Activated CD4-positive, alpha-beta T cell treated with anti-CD3 and anti-CD28 coated beads, Interleukin-2, amount 50 U/mL, for 16 hours (primary cell): ENCODE results near the gene LENG8.
"Not testable (repeated sequence)": the region's sequence is repeated elsewhere in the genome, so short reads cannot be mapped to it uniquely, and the experiment has no call there.

Experiments used
- DNase-seq: peaks from one replicate; pipeline ENCODE4 v3.0.0-alpha.2; 2020

Gene LENG8

GRCh38 chr19:54485851-54486250, 36.9 kb downstream of the LENG8 start:
- DNase-seq, result no peak

GRCh38 chr19:54489341-54489740, 40.3 kb downstream of the LENG8 start:
- no peak for DNase-seq

GRCh38 chr19:54489766-54490165, 40.8 kb downstream of the LENG8 start:
- no peak for DNase-seq

GRCh38 chr19:54492568-54492967, 43.6 kb downstream of the LENG8 start:
- no peak for DNase-seq

- not testable (repeated sequence) for DNase-seq
Measured at GRCh38 chr19:54493056-54493455, 44.1 kb downstream of the LENG8 start.

GRCh38 chr19:54493967-54494585, 45.1 kb downstream of the LENG8 start:
- DNase-seq, result no peak

- DNase-seq, result not testable (repeated sequence)
Measured at GRCh38 chr19:54495284-54495683, 46.3 kb downstream of the LENG8 start.

- peak; percentile 41 for DNase-seq
Measured at GRCh38 chr19:54497747-54498450, 48.9 kb downstream of the LENG8 start.

GRCh38 chr19:54498451-54498772, 49.4 kb downstream of the LENG8 start:
- not testable (repeated sequence) for DNase-seq

GRCh38 chr19:54502518-54503048, 53.6 kb downstream of the LENG8 start, which contains the start of gene LAIR2:
Gene LAIR2 (plus strand): TSS chr19:54502831. CDS start chr19:54502919, 88 bp downstream.
- no peak for DNase-seq

GRCh38 chr19:54505542-54505941, 56.5 kb downstream of the LENG8 start:
- not testable (repeated sequence) for DNase-seq

- DNase-seq, result no peak
Measured at GRCh38 chr19:54506079-54506478, 57.1 kb downstream of the LENG8 start.

- not testable (repeated sequence) for DNase-seq
Measured at GRCh38 chr19:54507038-54507717, 58.2 kb downstream of the LENG8 start.

GRCh38 chr19:54507824-54508223, 58.8 kb downstream of the LENG8 start:
- no peak for DNase-seq

- DNase-seq, result not testable (repeated sequence)
Measured at GRCh38 chr19:54508487-54508886, 59.5 kb downstream of the LENG8 start.

- not testable (repeated sequence) for DNase-seq
Measured at GRCh38 chr19:54509200-54509940, 60.4 kb downstream of the LENG8 start.
